Type B pancreatic cell (in vitro differentiated cells): ENCODE data around the gene STRC. TPM values are rescaled to one million over a fixed set of nuclear protein-coding genes. Genes with fewer than 3 reads are reported as not detected.
"Not testable (repeated sequence)": the region's sequence is repeated elsewhere in the genome, so short reads cannot be mapped to it uniquely, and the experiment has no call there.

Experiments
- DNase-seq: peaks from one replicate; pipeline ENCODE4 v3.0.0; 2021; ENCODE audit warnings: mixed read lengths; ENCODE audit not compliant: unreplicated experiment; ENCODE audit errors: extremely low spot score
- H3K27ac Mint-ChIP-seq: 2 replicates; pipeline ENCODE4 v1.8.0; 2021; ENCODE audit warnings: mild to moderate bottlenecking, mixed read lengths
- H3K27me3 Mint-ChIP-seq: 2 replicates; pipeline ENCODE4 v1.8.0; 2021; ENCODE audit warnings: mixed read lengths
- H3K36me3 Mint-ChIP-seq: 2 replicates; pipeline ENCODE4 v1.8.0; 2021; ENCODE audit warnings: mixed read lengths
- H3K4me1 Mint-ChIP-seq: one replicate; pipeline ENCODE4 v1.8.0; 2021; ENCODE audit warnings: mixed read lengths; ENCODE audit not compliant: unreplicated experiment
- H3K4me3 Mint-ChIP-seq: 2 replicates; pipeline ENCODE4 v1.8.0; 2021; ENCODE audit warnings: mild to moderate bottlenecking, mixed read lengths
- H3K9me3 Mint-ChIP-seq: 2 replicates; pipeline ENCODE4 v1.8.0; 2021; ENCODE audit warnings: mixed read lengths
- total RNA-seq: library from RNA; stranded (reverse); gene quantifications from 2 replicates; pipeline ENCODE4 v1.2.1, GENCODE V29; 2021; ENCODE audit warnings: low replicate concordance
- TF ChIP-seq, protein P1 (sequence below): fragments of 200-600 bp; sonication (generic); conservative IDR thresholded peaks from 2 replicates; pipeline ENCODE4 v1.5.0; 2021; ENCODE audit warnings: antibody characterized with exemption, mild to moderate bottlenecking

STRC gene
- total RNA-seq, 1 donor from 2014 or later = 0.77 TPM

DNA sequence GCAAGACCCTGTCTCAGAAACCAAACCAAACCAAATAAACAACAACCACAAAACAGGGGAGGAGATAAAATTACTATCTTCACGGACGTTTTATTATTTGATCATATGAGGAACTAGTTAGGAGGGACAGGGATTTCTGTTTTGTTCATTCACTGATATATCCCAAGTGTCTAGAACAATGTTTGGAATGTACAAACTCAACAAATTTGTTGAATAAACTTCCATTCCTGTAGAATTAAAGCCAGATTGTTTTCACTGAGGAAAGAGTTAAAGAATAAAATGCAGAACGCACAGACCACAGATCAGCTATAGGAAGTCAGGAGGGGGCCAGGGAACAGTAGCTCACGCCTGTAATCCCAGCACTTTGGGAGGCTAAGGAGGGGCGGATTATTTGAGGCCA, 6.5 kb upstream of the STRC start:
- Mint-ChIP-seq H3K4me1 (peaks cover 4% of the 10 kb centered on the region), H3K27ac (no peak overlapping the region), H3K27me3 (peaks cover 2% of the 10 kb centered on the region), H3K4me3 (no peak overlapping the region), H3K36me3 (no peaks in the 10 kb centered on the region), H3K9me3 (no peaks in the 10 kb centered on the region)
- TF ChIP-seq, protein P1, sequence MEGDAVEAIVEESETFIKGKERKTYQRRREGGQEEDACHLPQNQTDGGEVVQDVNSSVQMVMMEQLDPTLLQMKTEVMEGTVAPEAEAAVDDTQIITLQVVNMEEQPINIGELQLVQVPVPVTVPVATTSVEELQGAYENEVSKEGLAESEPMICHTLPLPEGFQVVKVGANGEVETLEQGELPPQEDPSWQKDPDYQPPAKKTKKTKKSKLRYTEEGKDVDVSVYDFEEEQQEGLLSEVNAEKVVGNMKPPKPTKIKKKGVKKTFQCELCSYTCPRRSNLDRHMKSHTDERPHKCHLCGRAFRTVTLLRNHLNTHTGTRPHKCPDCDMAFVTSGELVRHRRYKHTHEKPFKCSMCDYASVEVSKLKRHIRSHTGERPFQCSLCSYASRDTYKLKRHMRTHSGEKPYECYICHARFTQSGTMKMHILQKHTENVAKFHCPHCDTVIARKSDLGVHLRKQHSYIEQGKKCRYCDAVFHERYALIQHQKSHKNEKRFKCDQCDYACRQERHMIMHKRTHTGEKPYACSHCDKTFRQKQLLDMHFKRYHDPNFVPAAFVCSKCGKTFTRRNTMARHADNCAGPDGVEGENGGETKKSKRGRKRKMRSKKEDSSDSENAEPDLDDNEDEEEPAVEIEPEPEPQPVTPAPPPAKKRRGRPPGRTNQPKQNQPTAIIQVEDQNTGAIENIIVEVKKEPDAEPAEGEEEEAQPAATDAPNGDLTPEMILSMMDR = no peak
- DNase-seq = no peak

DNA sequence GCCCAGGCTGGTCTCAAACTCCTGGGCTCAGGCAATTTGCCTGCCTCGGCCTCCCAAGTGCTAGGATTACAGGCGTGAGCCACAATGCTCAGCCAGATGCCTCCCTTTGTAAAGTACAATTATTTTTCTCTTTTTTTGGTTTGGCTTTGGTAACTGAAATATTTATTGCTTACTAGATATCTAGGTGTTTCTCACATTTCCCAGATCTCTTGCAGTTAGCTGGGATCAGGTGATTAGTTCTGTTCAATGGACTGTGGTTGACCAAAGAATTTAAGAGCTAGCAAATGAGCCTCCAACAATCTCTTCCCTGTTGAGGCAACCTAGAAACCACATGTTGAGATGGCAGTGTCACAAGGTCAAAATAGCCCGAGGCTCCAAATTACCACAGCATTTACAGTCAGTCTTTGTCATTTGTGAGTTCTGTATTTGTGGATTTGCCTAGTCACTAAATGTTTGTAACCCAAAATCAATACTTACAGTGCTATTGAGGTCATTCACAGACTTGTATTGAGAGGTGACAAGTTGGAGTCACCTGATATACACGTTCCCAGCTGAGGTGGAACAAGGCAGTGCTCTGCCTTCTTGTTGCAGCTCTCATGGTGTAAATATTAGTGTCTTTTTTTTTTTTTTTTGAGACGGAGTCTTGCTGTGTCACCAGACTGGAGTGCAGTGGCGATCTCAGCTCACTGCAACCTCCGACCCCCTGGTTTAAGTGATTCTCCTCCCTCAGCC, 3.6 kb upstream of the STRC start:
- H3K27ac Mint-ChIP-seq, H3K4me1 Mint-ChIP-seq, DNase-seq, H3K36me3 Mint-ChIP-seq, H3K27me3 Mint-ChIP-seq, H3K4me3 Mint-ChIP-seq, H3K9me3 Mint-ChIP-seq: not testable (repeated sequence)

DNA sequence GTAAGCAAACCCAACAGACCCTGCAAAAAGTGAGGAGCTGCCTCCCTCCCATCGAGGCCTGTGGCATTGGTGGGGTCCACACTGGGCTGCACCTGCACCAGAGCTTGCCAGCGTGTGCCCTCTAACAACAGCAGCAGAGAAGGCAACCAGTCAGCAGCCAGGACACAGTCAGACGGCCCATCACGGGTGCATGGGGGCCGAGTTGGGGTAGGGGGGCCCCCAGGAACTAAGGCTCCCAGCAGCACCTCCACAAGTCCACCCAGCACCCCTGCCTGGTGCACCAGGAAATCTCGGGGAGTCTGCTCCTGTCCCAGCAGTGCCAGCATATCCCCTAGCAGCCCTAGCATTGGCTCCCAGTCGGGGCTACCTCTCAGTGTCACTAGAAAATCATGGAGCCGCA, 850 bp downstream of the STRC start:
- not testable (repeated sequence) for H3K27me3 Mint-ChIP-seq, H3K4me1 Mint-ChIP-seq, H3K4me3 Mint-ChIP-seq, H3K9me3 Mint-ChIP-seq, H3K27ac Mint-ChIP-seq, DNase-seq, H3K36me3 Mint-ChIP-seq

DNA sequence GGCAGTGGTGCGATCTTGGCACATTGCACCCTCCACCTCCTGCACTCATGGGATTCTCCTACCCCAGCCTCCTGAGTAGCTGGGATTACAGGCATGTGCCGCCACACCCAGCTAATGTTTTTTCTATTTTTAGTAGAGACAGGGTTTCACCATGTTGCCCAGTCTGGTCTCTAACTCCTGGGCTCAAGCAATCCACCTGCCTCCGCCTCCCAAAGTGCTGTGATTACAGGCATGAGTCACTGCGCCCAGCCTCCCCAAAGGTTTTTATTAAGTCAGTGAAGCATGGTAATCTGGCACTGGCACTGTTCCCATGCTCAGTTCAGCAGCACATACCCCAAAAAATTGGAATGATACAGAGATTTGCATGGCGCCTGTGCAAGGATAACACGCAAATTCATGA, 16.4 kb downstream of the STRC start:
- not testable (repeated sequence) for H3K4me3 Mint-ChIP-seq, H3K36me3 Mint-ChIP-seq, H3K4me1 Mint-ChIP-seq, DNase-seq, H3K9me3 Mint-ChIP-seq, H3K27ac Mint-ChIP-seq
- H3K27me3 Mint-ChIP-seq = peaks cover 13% of the 10 kb centered on the region

DNA sequence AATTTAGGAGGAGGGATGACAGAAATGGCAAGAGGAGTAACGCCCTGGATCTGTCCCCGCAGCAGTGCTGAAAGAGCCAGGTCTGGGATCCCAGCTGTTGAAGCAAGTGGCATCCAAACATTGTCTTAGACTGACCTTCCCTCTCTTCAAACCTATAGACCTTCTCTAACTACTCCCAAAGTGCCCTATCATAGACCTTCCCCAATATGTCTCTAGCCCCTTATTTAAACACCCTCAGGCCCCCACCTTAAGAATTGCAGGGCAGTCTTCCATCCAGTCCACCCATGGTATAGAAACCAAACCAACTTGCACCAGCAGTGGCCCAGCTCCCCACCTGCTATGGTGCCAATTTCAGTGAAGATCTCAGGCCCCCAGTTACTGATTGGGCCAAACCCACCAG, 18.4 kb downstream of the STRC start:
- not testable (repeated sequence) for H3K27ac Mint-ChIP-seq, DNase-seq, H3K4me3 Mint-ChIP-seq, H3K36me3 Mint-ChIP-seq, H3K4me1 Mint-ChIP-seq, H3K9me3 Mint-ChIP-seq
- H3K27me3 Mint-ChIP-seq = peaks cover 16% of the 10 kb centered on the region

DNA sequence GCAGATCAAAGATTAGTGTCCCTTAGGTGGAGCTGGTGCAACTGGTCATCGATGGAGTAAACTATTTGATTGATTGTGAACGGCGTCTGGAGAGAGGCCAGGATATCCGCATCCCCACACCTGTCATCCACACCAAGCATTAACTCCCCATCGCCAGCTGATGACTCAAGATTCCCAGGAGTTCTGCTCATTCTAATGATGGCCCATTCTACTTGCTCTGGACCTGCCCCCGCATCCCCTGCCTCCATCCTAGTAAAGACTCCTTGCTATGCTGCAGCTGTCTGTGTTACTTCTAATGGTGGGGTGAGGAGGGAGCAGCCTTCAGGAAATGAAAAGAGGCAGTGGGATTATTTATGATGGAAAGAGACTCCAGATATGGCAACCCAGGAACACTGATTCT, 19.5 kb downstream of the STRC start:
- DNase-seq, H3K36me3 Mint-ChIP-seq, H3K4me3 Mint-ChIP-seq, H3K27ac Mint-ChIP-seq, H3K4me1 Mint-ChIP-seq, H3K9me3 Mint-ChIP-seq: not testable (repeated sequence)
- peaks cover 16% of the 10 kb centered on the region for H3K27me3 Mint-ChIP-seq

DNA sequence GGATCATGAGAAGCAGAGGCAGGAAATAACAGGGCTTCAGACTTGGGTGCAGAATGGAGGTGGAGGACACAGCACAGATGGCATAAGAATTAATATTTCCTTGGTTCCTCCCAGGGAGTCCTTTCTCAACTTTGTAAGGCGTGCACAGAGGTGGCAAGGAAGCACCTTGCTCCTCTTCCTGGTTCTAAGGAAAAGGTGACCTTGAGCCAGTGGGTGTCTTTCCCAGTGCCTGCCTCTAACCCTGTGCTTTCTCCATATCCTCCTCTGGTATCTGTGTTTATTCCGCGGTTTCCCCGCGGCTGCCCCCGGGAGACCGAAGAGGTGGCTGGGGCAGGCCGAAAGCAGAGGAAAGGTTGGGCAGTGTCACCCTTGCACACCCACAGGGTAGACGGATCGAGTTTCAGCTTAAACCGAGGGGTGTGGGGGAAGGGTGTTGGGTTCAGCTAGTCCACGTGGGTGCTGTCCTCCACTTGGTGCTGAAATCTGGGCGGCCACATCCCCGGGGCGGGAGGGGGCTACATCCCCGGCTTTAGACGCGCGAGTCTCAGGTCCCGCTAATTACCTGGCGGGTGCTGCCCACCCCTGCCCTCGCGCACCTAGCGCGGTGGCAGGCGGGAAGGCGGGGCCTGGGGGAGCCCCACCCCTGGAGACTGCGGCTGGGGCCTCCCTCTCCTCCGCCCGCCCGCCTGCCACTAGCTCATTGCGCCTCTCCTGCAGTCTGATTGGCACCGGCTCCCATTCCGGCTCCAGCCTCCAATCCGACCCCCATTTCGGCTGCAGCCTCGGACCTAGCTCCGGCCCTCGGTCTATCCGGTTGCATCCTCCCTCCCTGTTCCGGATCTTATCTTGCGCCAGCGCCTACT, 25.0 kb downstream of the STRC start, which contains the start of gene CKMT1B:
TSS of gene CKMT1B (plus strand) at position 700 of the 863 bp plus-strand sequence. CDS start 192 bp downstream, outside the sequence.
- not testable (repeated sequence) for H3K4me1 Mint-ChIP-seq, H3K27ac Mint-ChIP-seq, H3K27me3 Mint-ChIP-seq, H3K9me3 Mint-ChIP-seq, H3K4me3 Mint-ChIP-seq, H3K36me3 Mint-ChIP-seq, DNase-seq

DNA sequence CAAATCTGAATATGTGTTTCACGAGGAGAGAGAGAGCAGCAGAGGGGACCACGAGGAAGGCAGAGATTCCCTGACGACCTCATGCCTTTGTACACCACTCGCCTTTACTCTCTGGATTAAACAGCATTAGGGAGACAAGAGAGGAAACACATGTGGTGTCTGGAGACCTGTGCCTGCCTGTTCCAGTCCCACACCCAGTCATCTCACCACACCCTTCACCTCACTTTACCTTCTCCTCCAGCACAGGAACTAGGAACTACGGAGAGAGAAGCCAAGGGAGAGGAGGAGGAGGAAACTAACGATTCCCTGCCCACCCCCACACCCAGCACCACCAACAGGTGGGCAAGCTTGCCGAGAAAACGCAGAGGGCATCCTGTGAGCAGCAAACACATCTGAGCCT, 25.8 kb downstream of the STRC start:
- H3K9me3 Mint-ChIP-seq = not testable (repeated sequence)

DNA sequence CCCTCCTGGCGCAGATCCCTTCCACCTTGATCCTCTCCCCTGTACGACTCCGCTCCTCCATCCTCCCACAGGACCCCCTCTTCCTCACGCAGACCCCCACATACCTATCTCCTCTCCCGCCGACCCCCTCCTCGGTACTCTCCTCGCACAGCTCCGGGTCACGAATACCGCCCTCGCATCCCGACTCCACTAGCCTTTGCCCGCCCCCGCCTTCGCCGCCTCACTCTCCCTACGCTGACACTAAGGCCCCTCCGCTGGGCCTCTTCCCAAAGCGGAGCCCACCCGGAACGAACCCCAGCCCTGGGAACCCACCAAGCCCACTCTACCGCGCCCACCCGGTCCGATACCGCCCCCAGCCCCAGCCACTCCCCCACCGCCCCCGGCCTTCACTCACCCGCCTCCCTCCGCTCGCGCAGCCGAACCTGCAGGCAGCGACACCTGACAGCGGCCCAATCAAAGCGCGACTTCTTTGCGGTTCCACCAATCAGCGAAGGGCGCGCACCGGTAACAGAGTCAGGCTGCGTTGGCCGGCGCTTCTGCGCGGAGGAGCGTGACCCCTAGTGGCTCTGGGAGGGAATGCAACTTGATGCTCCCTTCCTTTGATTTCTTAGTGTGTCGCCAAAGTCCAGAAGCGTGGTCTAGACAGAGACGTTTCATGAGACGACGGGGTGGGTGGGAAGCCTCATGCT, 28.7 kb downstream of the STRC start, which contains the start of gene PPIP5K1:
TSS of gene PPIP5K1 (minus strand) at position 431 of the 689 bp plus-strand sequence. CDS start 5,704 bp downstream, outside the sequence.
- not testable (repeated sequence) for DNase-seq, H3K36me3 Mint-ChIP-seq, H3K4me3 Mint-ChIP-seq, H3K27ac Mint-ChIP-seq, H3K9me3 Mint-ChIP-seq, H3K4me1 Mint-ChIP-seq, H3K27me3 Mint-ChIP-seq

More for the DNA sequence above, 25.8 kb downstream of the STRC start:
- not testable (repeated sequence) for H3K36me3 Mint-ChIP-seq, H3K4me3 Mint-ChIP-seq, H3K27ac Mint-ChIP-seq, DNase-seq, H3K27me3 Mint-ChIP-seq, H3K4me1 Mint-ChIP-seq

DNA sequence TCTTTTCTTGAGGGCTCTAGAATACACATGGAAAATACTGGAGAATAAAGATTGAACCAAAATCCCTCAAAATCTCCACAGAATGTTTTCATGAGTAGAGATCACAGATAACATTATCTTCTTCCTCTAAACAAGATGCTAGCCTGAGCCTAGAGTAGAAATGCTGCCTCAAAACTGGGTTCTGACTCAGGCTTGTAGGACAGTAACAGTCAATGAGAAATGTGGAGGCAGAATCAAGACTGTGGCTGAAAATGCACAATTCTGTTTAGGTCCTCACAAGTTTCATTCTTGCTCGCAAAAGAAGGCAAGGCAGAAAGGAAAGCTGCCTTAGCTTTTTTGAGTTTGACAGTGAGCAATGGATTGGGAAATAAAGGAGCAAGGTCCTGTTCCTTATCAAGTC, 44.0 kb downstream of the STRC start:
- H3K27ac Mint-ChIP-seq, DNase-seq, H3K36me3 Mint-ChIP-seq, H3K4me3 Mint-ChIP-seq, H3K27me3 Mint-ChIP-seq, H3K9me3 Mint-ChIP-seq, H3K4me1 Mint-ChIP-seq: not testable (repeated sequence)

DNA sequence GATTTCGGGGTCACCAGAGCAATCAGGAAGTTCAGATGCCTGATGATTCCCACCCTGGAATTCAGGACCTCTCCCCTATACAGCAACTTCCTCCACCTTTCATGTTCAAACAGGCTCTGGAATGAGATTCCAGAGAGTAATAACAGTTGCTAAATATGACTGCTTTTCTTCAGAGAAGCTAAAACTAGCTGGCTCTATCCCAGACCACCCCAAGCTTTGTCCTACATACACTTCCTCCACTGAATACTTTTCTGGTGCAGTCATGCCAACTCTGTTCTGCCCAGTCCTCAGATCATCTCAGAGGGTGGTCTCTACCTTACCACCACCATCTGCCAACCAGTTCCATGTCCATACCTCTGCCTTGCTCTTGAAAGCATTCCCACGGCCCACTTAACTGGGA, 52.0 kb downstream of the STRC start:
- H3K9me3 Mint-ChIP-seq, DNase-seq, H3K27ac Mint-ChIP-seq, H3K4me3 Mint-ChIP-seq, H3K4me1 Mint-ChIP-seq, H3K36me3 Mint-ChIP-seq, H3K27me3 Mint-ChIP-seq: not testable (repeated sequence)

DNA sequence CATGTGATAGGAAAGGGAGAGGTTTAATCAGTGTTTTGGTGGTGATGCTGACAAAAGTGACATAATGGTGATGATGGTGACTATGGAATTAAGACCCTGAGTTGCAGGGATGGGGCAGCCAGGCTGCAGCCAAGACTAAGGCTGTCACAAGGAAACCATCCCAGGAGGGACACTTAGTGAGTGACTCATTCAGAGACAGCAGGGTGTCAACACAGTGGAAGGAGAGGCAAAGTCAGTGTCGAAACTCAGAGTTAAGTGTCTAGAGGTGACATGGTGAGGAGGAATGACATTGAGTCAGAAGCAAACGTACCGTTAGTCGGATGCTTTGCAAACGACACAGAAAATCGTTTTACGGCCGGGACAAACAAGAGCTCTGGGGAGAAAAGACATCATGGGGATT, 54.8 kb downstream of the STRC start:
- H3K9me3 Mint-ChIP-seq = not testable (repeated sequence)

More for the DNA sequence above, 54.8 kb downstream of the STRC start:
- not testable (repeated sequence) for H3K4me3 Mint-ChIP-seq, H3K4me1 Mint-ChIP-seq, DNase-seq, H3K27me3 Mint-ChIP-seq, H3K36me3 Mint-ChIP-seq, H3K27ac Mint-ChIP-seq
